PC-9 (cell line): ENCODE data around the gene POLG.

Experiments used
- CTCF ChIP-seq: fragments of 200-600 bp; sonication (generic); conservative IDR thresholded peaks from 2 replicates; pipeline ENCODE4 v1.6.1; 2017; ENCODE audit warnings: mixed run types, antibody characterized with exemption, mild to moderate bottlenecking, moderate library complexity
- EZH2 ChIP-seq: fragments of 200-600 bp; sonication (generic); IDR thresholded peaks from 2 replicates; pipeline ENCODE4 v1.8.0; 2017; ENCODE audit warnings: antibody characterized with exemption, low read depth

- TF ChIP-seq CTCF (no peak), EZH2 (no peak)
These were observed 6.8 kb upstream of the POLG start for GRCh38 chr15:89341316-89342005.
